GM19463 (cell line): ENCODE measurements around the gene AFF3.
"Not testable (repeated sequence)": the region's sequence is repeated elsewhere in the genome, so short reads cannot be mapped to it uniquely, and the experiment has no call there.

Experiments
- ATAC-seq: cut with Tn5 transposase; IDR thresholded peaks from one replicate; pipeline ENCODE4 v1.9.1; 2021; ENCODE audit warnings: mild to moderate bottlenecking, moderate library complexity; ENCODE audit not compliant: unreplicated experiment

The AFF3 gene, protein sequence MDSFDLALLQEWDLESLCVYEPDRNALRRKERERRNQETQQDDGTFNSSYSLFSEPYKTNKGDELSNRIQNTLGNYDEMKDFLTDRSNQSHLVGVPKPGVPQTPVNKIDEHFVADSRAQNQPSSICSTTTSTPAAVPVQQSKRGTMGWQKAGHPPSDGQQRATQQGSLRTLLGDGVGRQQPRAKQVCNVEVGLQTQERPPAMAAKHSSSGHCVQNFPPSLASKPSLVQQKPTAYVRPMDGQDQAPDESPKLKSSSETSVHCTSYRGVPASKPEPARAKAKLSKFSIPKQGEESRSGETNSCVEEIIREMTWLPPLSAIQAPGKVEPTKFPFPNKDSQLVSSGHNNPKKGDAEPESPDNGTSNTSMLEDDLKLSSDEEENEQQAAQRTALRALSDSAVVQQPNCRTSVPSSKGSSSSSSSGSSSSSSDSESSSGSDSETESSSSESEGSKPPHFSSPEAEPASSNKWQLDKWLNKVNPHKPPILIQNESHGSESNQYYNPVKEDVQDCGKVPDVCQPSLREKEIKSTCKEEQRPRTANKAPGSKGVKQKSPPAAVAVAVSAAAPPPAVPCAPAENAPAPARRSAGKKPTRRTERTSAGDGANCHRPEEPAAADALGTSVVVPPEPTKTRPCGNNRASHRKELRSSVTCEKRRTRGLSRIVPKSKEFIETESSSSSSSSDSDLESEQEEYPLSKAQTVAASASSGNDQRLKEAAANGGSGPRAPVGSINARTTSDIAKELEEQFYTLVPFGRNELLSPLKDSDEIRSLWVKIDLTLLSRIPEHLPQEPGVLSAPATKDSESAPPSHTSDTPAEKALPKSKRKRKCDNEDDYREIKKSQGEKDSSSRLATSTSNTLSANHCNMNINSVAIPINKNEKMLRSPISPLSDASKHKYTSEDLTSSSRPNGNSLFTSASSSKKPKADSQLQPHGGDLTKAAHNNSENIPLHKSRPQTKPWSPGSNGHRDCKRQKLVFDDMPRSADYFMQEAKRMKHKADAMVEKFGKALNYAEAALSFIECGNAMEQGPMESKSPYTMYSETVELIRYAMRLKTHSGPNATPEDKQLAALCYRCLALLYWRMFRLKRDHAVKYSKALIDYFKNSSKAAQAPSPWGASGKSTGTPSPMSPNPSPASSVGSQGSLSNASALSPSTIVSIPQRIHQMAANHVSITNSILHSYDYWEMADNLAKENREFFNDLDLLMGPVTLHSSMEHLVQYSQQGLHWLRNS (N-terminal part only)

DNA sequence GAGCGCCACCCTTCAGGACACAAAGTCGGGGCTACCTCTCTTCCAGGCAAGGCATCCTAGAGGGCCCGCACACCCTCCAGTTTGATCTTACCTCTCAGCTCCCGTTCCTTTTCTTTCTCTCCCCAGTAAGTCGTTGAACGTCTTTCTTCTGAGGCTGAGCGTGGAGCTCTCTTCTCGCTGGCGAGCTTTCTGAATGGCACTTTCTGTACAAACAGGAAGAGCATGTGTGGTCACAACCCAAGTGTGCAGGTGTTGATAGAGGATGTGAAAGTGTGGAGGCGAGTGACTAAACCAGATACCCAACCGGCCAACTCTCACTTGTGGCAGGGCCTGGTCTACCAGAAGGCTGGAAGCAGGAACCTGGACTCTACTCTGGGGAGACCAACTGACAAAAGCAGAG, at the start of gene AFF3:
TSS of gene AFF3 (minus strand) at position 198 of the 400 bp plus-strand sequence. CDS start 38,136 bp downstream, outside the sequence.
- ATAC-seq, result peak; percentile 96

DNA sequence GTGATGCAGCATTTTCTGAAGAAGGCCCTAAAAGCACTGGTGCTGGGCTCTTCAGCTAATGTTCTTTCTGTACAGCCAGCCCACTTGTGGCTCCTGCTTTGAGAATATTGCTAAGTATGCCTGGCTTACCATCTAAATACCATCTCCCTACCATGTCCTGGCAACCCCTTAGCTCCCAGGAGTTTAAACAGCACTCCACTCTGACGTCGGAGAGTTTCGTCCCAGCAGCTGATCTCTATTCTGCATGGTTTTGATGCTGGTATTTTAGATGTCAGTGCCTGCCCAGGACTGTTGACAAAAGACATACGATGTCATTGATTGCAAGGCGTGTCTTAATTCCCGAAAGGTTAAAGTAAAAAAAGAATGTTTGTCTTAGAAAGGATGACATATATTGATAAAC, 47.0 kb upstream of the AFF3 start:
- ATAC-seq, result no peak

DNA sequence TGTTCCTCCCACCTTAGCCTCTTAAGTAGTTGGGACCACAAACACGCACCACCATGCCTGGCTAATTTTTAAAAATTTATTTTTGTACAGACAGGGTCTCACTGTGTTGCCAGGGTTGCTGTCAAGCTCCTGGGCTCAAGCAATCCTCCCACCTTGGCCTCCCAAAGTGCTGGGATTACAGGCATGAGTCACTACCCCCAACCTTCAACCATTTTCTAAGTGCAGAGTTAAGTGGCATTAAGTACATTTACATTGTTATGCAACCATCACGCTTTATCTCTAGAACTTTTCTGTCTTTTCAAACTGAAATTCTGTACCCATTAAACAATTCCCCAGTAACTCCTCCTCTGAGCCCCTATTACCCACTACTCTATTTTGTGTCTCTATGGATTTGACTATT, 45.9 kb upstream of the AFF3 start:
- ATAC-seq, result no peak

DNA sequence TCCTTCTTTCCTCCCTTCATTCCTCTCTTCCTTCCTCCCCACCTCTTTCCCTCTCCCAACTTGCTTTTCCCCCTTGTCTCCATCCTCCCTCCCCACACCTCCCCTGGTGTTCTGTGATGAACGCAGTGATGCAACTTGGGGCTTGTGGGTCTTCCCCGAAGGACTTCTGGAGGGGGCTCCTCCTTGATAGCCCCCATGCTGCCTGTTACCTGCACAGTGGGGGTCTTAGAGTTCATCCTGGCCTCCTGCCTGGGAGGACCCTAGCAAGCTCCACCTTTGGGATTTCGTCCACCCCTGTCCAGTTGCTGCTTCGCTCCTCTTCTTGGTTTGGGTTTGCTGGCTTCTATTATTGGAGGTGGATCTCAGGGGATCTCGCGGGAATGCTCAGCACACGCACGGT, 43.7 kb upstream of the AFF3 start:
- ATAC-seq, result no peak

DNA sequence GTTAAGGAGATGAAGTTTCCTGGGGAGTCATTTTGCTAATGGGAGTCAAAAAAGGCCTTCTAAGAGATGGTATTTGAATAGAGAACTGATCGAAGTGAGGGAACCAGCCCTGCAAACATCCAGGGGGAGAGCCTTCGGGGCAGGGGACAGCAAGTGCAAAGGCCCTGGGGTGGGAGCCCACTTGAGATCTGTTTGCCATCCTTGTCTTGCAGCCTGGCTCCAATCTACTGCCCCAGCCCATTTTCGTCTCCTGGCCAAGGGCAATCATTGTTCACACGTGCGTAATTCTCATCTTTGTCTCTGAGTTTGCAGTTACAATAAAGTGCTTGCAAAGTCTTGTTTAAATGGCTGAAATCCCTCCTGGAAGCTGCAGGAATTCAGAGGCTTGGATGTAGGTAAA, 43.1 kb upstream of the AFF3 start:
- ATAC-seq, result no peak

DNA sequence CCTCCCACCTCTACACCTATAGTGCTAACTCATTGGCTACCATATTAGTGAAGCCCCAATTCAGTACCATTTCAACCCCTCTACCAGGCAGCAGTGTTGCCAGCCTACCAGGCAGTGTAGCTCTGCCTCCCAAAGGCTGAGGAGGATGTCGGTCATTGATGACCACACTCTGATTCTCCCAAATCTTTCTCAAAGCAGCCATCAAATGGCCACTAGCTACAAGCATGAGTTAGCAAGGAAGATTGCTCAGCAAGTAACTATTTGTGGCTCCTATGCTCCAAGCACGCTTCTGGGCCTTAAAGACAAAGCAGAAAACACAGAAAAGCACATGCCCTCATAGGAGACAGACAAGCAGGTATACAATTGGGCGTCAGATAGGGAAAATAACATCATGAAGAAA, 42.7 kb upstream of the AFF3 start:
- no peak for ATAC-seq

DNA sequence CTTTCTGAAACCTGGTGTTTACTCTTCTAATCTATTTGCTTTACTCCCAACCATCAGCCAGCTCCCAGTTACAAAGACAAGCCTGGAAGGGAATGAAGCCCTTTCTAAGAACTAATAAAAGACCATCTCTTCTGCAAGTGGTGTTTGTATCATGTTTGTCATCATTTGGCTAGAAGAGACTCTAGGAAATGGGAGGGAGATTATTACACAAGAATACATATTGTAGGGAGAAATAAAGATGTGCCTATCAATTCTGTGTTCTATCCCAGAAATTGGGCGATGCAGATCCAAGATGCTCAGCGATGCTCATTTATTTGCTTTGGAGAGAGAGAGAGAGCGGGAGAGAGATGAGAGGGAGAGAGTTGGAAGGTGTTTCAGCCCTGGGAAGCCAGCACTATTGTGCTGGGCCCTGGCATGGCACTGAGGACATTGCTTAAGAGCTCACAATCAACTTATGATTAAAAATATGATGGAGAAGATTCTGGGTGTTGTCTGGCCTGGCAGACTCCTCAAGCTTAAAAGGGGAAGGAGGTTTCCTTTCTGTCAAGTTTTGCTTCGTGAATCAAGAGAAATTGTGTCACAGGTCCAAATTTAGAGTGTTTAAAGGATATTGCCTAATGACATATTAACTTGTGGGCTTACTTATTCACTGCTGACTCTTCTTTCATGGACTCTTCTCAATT, 41.8 kb upstream of the AFF3 start:
- no peak for ATAC-seq

DNA sequence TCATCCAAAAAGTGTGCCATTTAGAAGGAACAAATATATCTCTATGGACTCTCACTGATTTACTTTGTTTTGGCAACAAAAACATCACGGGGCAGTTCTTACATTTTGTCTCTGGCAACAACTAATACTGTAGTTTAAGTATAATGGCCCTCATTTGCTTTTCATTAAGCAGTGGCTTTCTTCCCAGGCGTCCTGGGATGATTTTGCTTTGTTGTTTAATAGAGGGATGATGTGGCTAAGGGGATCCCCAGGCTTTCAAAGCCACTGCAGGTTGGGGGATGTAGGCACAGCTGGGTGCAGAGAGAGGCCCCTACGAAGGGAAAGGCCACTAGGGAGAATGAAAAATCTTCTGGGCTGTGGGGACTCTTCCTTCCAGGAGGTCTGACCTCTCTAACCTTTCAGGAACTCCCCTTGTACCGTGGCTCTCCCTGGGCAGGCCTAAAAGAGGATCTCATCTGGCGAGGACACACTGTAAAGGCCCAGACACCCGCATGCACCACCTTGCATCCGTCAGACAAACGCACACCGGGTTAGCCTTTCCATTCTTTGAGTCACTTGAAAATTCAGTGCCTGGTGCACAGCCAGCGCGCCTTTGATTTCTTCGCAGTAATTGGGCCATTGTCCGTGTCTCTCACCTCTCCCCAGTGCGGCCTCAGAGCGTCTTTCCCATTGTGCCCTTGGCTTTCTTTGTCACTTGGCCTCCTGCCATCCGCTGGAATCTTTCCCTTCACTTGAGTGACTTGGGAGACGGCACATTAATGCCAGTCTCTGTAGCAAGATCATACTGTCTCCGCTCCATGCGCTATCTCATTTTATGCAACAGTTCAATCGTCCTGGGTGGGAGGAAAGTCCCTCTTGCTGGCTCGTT, 40.3 kb upstream of the AFF3 start:
- no peak for ATAC-seq

DNA sequence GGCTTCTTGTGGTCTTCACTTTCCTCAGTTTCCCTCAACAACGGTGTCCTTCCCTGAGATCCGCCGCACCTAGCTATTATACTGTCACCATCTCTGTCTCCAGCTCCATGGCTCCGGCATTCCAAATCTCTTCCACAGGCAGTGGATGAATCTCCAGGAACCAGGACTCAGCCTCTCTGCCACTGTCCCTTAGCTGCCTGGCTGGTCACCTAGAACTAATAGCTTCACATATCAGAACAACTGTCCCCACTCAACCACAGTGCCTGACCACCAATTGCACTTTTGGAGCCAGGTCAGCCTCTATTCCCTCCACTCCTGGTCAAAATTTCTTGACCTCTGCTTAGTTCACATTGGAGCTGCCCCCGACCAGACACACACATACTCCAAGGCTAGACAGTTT, 38.1 kb upstream of the AFF3 start:
- no peak for ATAC-seq

DNA sequence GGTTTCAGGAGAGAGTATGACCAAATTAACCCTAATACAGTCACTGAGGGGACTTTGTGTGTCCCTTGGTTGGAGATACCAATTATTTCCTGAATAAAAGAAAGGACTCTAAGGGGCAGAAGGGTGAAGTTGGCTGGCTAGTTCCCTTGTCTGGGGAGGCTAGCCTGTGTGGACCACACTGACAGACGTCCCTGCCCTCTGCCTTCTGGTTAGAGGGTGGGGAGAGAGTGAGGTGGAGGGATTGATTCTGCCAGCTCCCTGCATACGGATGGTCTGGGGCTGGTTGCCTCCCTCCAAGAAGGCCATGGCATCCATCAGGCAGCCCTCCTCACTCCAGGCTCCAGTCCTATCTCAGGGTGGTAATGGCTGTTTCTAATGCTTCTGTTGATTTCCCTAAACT, 37.4 kb upstream of the AFF3 start:
- no peak for ATAC-seq

DNA sequence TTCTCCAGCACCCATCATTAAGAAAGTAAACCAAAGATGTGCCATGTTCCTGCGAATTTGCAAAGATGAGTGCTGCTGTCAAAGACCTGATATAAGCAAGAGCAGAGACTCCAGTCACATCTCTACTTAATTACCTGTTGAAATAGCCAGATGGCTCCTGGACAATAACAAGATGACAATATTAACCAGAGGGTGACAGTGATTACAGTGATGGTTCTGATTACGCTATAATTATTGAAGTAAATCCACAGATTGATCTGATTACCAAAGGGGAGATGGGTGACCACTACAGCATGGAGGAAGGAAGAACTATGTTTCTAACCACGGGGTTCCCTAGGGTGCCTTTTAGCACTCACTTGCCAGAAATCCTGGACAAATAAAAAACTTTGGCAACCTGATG, 36.5 kb upstream of the AFF3 start:
- ATAC-seq, result no peak

DNA sequence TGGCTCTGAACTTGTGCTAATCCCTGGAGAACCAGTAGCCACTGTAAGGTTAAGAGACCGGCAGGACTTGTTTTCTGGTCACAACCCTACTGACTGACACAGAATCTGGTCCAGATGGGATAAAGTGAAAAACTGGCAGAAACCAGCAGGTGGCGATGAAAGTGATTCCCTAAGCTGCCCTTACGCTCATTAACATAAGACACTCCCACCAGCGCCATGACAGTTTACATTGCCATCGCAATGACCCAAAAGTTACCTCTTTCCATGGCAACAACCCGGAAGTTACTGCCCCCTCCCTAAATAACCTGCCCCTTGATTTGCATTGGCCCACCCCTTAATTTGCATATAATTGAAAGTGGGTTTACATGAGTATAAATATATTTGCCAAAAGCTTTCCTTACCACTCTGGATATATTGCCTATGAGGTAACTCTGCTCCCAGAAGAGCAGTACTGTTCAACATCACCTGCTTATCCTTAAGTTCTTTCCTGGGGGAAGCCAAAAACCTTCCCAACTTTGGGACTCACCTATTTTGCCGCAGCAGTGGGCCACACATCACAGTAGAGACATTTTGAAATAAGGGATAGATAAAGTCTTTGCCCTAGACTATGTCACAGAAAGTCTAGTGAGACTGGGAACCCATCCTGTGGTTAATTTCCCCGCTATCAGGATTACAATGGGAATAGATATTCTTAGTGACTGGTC, 35.8 kb upstream of the AFF3 start:
- no peak for ATAC-seq

DNA sequence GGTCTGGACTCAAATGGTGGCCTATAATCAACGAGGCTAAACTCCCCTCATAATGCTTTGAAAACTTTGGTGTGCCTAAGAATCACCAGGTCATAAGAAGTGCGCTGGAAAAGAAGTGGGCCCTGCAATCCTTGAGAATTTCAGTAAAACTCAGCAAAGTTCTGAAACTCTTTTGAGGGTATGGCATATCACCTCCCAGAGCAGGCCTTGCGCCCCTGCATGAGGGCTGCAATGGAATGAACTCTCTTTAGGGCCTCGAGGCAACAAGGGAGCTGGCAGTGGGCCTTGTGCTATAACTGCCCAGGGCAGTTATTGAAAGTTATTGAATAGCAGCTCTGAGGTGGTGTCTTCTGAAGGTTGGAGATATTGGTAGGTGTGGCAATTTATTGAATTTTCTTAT, 34.5 kb upstream of the AFF3 start:
- ATAC-seq, result no peak

DNA sequence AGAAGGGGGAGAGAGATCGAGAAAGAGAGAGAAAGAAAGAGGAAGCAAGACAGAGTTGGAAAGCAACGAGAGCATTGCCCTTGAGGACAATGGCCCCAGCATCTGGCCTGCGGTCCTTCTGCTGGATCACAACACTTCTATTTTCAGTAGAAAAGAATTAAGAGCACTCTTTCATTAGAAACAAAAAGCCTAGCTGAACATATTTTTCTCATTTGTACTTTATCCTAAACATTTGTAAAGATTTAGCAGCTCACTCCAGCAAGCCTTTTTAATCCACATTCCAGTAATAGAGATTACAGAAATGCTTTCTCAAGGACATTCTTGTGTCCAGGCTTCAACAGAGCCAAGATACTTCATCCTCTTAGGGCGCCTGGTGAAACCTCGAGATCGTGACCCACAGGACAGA, 31.6 kb upstream of the AFF3 start:
- ATAC-seq, result no peak

DNA sequence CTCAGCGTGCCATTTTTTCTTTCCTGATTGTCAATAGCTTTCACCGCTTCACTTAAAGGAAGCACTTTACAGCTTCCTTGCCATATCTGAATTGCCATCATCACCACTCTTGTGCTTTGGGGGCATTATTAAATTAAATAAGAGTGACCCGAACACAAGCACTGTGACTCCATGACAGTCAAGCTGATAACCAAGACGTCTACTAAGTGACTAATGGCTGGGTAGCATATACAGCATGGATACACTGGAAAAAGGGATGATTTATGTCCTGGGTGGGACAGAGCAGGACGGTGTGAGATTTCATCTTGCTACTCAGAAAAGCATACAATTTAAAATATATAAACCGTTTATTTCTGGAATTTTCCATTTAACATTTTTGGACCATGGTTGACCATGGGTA, 24.3 kb upstream of the AFF3 start:
- ATAC-seq, result no peak

DNA sequence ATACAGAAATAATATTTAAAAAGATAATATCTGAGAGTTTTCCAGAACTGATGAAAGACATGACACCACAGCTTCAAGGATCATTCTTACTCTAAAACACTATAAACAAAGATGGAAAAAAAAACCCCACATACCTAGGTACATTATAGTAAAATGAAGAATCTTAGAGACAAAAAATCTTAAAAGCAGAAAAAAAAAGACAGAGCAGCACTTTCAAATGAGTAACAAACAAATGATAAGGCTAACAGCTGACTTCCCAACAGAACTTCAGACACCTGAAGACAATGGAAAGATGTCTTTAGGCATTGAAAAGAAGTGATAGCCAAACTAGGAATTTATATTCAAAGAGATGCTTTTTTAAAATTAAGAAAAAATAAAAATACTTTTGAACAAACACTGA, 21.2 kb upstream of the AFF3 start:
- ATAC-seq, result no peak

DNA sequence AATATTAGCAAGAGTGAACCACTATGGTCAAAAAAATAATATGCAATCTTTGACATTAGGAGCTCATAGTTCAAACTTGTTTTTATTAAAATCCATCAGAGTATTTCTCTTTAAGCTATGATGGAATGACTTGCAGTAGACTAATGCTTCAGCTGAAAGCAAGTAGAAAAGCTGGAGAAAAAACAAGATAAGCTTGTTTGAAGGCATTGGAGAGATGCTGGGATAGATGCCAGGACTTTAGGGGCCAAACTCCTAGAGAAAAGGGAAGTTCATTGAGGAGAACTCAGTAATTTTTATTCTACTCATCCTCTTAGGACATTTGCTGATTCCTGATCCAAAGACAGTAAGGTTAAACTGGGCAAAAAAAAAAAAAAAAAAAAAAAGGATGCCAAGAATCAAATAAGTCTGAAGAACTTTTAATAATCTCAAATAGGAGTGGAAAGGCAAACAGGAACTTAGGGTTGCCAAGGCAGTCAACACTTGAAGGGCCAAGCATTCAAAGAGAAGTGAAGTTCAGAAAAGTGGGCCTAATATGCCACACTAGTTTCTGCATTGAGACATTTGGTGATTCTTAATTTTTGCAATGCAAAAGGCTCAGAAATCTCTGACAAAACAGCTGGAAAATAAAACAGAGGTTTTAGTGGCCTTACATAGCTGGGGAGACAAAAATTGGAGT, 19.7 kb upstream of the AFF3 start:
- no peak for ATAC-seq

DNA sequence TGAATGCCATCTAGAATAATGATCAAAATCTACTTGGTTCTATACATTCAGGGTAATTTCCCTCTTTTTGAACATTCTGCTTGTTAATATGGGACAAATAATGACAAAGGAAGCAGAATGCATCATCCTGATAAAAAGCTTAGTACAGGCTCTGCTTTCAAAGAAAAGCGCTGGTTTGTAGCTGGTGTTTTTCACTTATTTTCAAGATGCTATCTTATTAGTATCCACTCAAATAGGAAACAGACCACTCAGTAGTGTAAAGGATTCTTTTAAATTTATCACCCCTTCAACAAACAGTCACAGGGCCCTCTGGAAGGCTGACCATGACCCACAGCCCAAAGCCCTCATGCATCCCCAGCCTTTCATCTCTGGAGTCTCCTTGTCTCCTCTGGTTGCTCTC, 18.0 kb upstream of the AFF3 start:
- no peak for ATAC-seq

DNA sequence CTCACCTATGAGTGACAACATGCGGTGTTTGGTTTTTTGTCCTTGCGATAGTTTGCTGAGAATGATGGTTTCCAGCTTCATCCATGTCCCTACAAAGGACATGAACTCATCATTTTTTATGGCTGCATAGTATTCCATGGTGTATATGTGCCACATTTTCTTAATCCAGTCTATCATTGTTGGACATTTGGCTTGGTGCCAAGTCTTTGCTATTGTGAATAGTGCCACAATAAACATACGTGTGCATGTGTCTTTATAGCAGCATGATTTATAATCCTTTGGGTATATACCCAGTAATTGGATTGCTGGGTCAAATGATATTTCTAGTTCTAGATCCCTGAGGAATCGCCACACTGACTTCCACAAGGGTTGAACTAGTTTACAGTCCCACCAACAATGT, 9.4 kb upstream of the AFF3 start:
- ATAC-seq, result not testable (repeated sequence)
